ENCODE data around the gene MBNL2. TPM values are rescaled to one million over a fixed set of nuclear protein-coding genes. Genes with fewer than 3 reads are reported as not detected.

The MBNL2 gene
- total and polyA plus RNA-seq, 2 of the 4 experiments (the other 2 are of a cell fraction) = 26.9 to 103 TPM

- TF ChIP-seq CTCF (conservative IDR thresholded peaks at IDR 0.05; ENCODE audit: low read depth, low read length) (no peak), MAZ (IDR thresholded peaks at IDR 0.05; ENCODE audit: borderline replicate concordance, low read depth, low read length) (no peak), FOS (IDR thresholded peaks at IDR 0.05; ENCODE audit: low read depth, low read length) (no peak), MXI1 (IDR thresholded peaks at IDR 0.05; ENCODE audit: borderline replicate concordance, low read depth, low read length) (no peak)
Measured at GRCh38 chr13:97246596-97247158, 24.5 kb downstream of the MBNL2 start (continued).

GRCh38 chr13:97248243-97248642 is 26.1 kb downstream of the MBNL2 start:
- Histone ChIP-seq H3K9ac (ENCODE audit: low read depth, low read length) (no peak overlapping the region), H3K36me3 (ENCODE audit: control insufficient read depth, insufficient read depth, low read length) (no peaks in the 10 kb centered on the region; the same call in 1 of the 2 replicates), H2AK5ac (ENCODE audit: low read depth, low read length) (no peak overlapping the region), H3K56ac (ENCODE audit: extremely low read depth, insufficient read depth, low read length) (no peak overlapping the region), H3K79me1 (ENCODE audit: low read depth in 1 of 2, low read length in 2 of 2) (peaks cover 10 to 48% of the 10 kb centered on the region in 2 experiments; a peak in 3 of 4 replicates), H4K91ac (ENCODE audit: insufficient read depth, low read depth, low read length) (no peak overlapping the region), H2BK15ac (ENCODE audit: low read depth, low read length) (no peak overlapping the region), H3K4ac (ENCODE audit: low read depth, low read length) (no peak overlapping the region), H3K4me2 (ENCODE audit: low read depth, low read length) (no peak overlapping the region), H4K5ac (ENCODE audit: low read depth, low read length) (no peak overlapping the region), H4K20me1 (ENCODE audit: insufficient read depth, low read length) (peaks cover 23% of the 10 kb centered on the region; the same call in 1 of the 2 replicates), H2BK20ac (ENCODE audit: low read depth, low read length) (no peak overlapping the region), H3K4me1 (ENCODE audit: control insufficient read depth, insufficient read depth, low read length) (peaks cover 17% of the 10 kb centered on the region), H3K4me3 (ENCODE audit: insufficient read depth, low read depth, low read length) (no peak overlapping the region), H2AFZ (replicated peaks; ENCODE audit: low read length, poor library complexity) (no peak overlapping the region), H3K9me3 (ENCODE audit: control insufficient read depth, insufficient read depth, low read length) (no peaks in the 10 kb centered on the region), H2AK9ac (replicated peaks; ENCODE audit: low read depth, low read length, poor library complexity) (no peak overlapping the region), H3K9me1 (ENCODE audit: insufficient read depth, low read length) (peaks cover 4% of the 10 kb centered on the region), H3K18ac (ENCODE audit: low read depth, low read length) (no peak overlapping the region), H2BK5ac (ENCODE audit: low read depth, low read length, poor library complexity, severe bottlenecking) (no peak overlapping the region), H3K27ac (ENCODE audit: insufficient read depth, low read length) (no peak overlapping the region), H3K23ac (ENCODE audit: low read depth, low read length) (no peak overlapping the region), H4K8ac (ENCODE audit: low read depth in 2 of 2, low read length in 2 of 2) (no peak overlapping the region), H2BK120ac (ENCODE audit: low read depth, low read length) (no peak overlapping the region), H3K27me3 (ENCODE audit: control insufficient read depth, insufficient read depth, low read length) (no peaks in the 10 kb centered on the region), H3K14ac (replicated peaks; ENCODE audit: low read depth, low read length) (no peak overlapping the region)
- in situ Hi-C loops (cut with MboI; ENCODE audit: low sequenced_read_pairs) (no loop called here), intact Hi-C loops (cut with micrococcal nuclease) (no loop called here), dilution Hi-C loops (cut with HindIII; ENCODE audit: low sequenced_read_pairs, unreplicated experiment) (no loop called here)
- DNase-seq = no peak
- no peak for ATAC-seq (ENCODE audit: low read depth)
- ChIA-PET POLR2A (ENCODE audit: unreplicated experiment) (no interaction called here), CTCF (interaction anchor here (1.1 kb wide), 1 partner anchor 95 kb away, joined by 3 read pairs; no protein-coding TSS in a partner anchor)
- no TSS peak for BruUV-seq (replicated peaks)
- no CpG with 5 or more reads among the region's 6 CpGs for WGBS, 2 experiments (ENCODE audit: extremely low coverage in 2 of 2, insufficient read length in 1 of 2)
- TF ChIP-seq POLR2A (IDR thresholded peaks at IDR 0.05; ENCODE audit: low read depth, low read length) = no peak
- no peak for TF ChIP-seq BHLHE40 (IDR thresholded peaks at IDR 0.05; ENCODE audit: low read depth, low read length)
- TF ChIP-seq CTCF (conservative IDR thresholded peaks at IDR 0.05; ENCODE audit: low read depth, low read length) = no peak
- TF ChIP-seq RFX5 (IDR thresholded peaks at IDR 0.05; ENCODE audit: low read depth, low read length) = no peak
- no peak for TF ChIP-seq USF2 (IDR thresholded peaks at IDR 0.05; ENCODE audit: low read depth, low read length)
- no peak for TF ChIP-seq MAFK (IDR thresholded peaks at IDR 0.05; ENCODE audit: low read depth, low read length)
- no peak for TF ChIP-seq MAZ (IDR thresholded peaks at IDR 0.05; ENCODE audit: borderline replicate concordance, low read depth, low read length)
- no peak for TF ChIP-seq CHD1 (IDR thresholded peaks at IDR 0.05; ENCODE audit: low read depth, low read length)
- TF ChIP-seq RAD21 (IDR thresholded peaks at IDR 0.05; ENCODE audit: low read length) = no peak
- TF ChIP-seq CEBPB (IDR thresholded peaks at IDR 0.05; ENCODE audit: low read depth, low read length) = no peak

All from IMR-90 (cell line).